ENCODE results near the gene PTPN3. TPM values are rescaled to one million over a fixed set of nuclear protein-coding genes. Genes with fewer than 3 reads are reported as not detected.

PTPN3 gene
- total and polyA plus RNA-seq, 2 donors (not counting 1 experiment from before 2014, with no cell fraction given), result not detected

DNA sequence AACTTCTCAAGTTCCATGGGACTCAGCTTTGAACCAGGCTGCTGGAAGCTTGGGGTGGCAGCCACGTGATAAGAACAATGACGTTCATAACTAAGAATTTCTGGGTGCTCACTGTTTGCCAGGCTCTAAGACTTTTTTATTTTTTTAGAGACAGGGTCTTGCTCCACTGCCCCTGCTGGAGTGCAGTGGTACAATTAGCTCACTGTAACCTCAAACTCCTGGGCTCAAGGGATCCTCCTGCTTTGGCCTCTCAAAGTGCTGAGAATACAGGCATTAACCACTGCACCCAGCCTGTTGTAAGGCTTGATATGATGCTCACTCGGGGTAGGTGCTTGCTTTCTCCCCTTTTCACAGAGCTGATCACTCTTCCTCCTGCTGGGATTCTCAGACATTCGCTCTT is 38.7 kb downstream of the PTPN3 start:
- H3K27me3 Mint-ChIP-seq, result peaks cover 41% of the 10 kb centered on the region
- no peak overlapping the region for H2AFZ ChIP-seq (ENCODE audit: insufficient read depth, low read depth, low read length, poor library complexity, severe bottlenecking)
- H3K4me3 ChIP-seq (ENCODE audit: control extremely low read depth in 1 of 5, extremely low read depth in 1 of 5, insufficient read depth in 1 of 5, low read depth in 2 of 5, low read length in 4 of 5), result no peak overlapping the region
- H3K9me3 ChIP-seq (ENCODE audit: control extremely low read depth in 1 of 3, control insufficient read depth in 2 of 3, insufficient read depth in 1 of 3, low read length in 2 of 3), result no peaks in the 10 kb centered on the region
- no peak overlapping the region for H3K4me3 Mint-ChIP-seq
- no peaks in the 10 kb centered on the region for H3K4me1 ChIP-seq (ENCODE audit: control insufficient read depth in 2 of 2, insufficient read depth in 2 of 2, low read length in 2 of 2)
- no peaks in the 10 kb centered on the region for H3K9me3 Mint-ChIP-seq (ENCODE audit: insufficient read depth)
- CTCF ChIA-PET, result interaction anchor here (1.9 kb wide), 1 partner anchor 10 kb away, joined by 6 read pairs; no protein-coding TSS in a partner anchor
- H3K4me1 Mint-ChIP-seq, result no peaks in the 10 kb centered on the region
- DNase-seq (no peak), ATAC-seq (ENCODE audit: low read depth) (no peak)
- no peak overlapping the region for H3K4me2 ChIP-seq (replicated peaks; ENCODE audit: low read depth, low read length, poor library complexity, severe bottlenecking)
- no peaks in the 10 kb centered on the region for H4K20me1 ChIP-seq (ENCODE audit: control insufficient read depth, insufficient read depth, low read length, poor library complexity, severe bottlenecking)
- WGBS (ENCODE audit: insufficient coverage), result 75% methylated on average over 4 of the region's 4 CpGs
- no peak overlapping the region for H3K27ac Mint-ChIP-seq
- H3K27ac ChIP-seq (ENCODE audit: low read length in 2 of 2), result no peak overlapping the region
- POLR2A ChIA-PET, result no interaction called here
- intact Hi-C loops (cut with micrococcal nuclease), result no loop called here
- H3K79me2 ChIP-seq (ENCODE audit: control insufficient read depth, insufficient read depth, low read length), result no peaks in the 10 kb centered on the region
- H3K27me3 ChIP-seq (replicated peaks in 1 of 4; ENCODE audit: control extremely low read depth in 1 of 4, control insufficient read depth in 3 of 4, insufficient read depth in 4 of 4, low read length in 3 of 4), result peaks cover 0 to 6% (median 5%) of the 10 kb centered on the region in 4 experiments
- H3K9ac ChIP-seq (ENCODE audit: low read length), result no peak overlapping the region
- TF ChIP-seq, protein P1, sequence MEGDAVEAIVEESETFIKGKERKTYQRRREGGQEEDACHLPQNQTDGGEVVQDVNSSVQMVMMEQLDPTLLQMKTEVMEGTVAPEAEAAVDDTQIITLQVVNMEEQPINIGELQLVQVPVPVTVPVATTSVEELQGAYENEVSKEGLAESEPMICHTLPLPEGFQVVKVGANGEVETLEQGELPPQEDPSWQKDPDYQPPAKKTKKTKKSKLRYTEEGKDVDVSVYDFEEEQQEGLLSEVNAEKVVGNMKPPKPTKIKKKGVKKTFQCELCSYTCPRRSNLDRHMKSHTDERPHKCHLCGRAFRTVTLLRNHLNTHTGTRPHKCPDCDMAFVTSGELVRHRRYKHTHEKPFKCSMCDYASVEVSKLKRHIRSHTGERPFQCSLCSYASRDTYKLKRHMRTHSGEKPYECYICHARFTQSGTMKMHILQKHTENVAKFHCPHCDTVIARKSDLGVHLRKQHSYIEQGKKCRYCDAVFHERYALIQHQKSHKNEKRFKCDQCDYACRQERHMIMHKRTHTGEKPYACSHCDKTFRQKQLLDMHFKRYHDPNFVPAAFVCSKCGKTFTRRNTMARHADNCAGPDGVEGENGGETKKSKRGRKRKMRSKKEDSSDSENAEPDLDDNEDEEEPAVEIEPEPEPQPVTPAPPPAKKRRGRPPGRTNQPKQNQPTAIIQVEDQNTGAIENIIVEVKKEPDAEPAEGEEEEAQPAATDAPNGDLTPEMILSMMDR (IDR thresholded peaks at IDR 0.05), result no peak
- TF ChIP-seq EZH2 (IDR thresholded peaks at IDR 0.05; ENCODE audit: borderline replicate concordance, insufficient read depth, low read depth, low read length, poor library complexity, severe bottlenecking), result no peak
- no peaks in the 10 kb centered on the region for H3K36me3 ChIP-seq (replicated peaks in 1 of 2; ENCODE audit: control extremely low read depth in 1 of 2, control insufficient read depth in 1 of 2, extremely low read depth in 1 of 2, insufficient read depth in 2 of 2, low read length in 1 of 2)

GRCh38 chr9:109458453-109459211 is 39.5 kb downstream of the PTPN3 start:
- no peaks in the 10 kb centered on the region for H3K9me3 Mint-ChIP-seq (ENCODE audit: insufficient read depth)
- Histone ChIP-seq H3K9me3 (ENCODE audit: control extremely low read depth in 1 of 3, control insufficient read depth in 2 of 3, insufficient read depth in 1 of 3, low read length in 2 of 3) (no peaks in the 10 kb centered on the region), H3K36me3 (replicated peaks in 1 of 2; ENCODE audit: control extremely low read depth in 1 of 2, control insufficient read depth in 1 of 2, extremely low read depth in 1 of 2, insufficient read depth in 2 of 2, low read length in 1 of 2) (no peaks in the 10 kb centered on the region), H2AFZ (ENCODE audit: insufficient read depth, low read depth, low read length, poor library complexity, severe bottlenecking) (no peak overlapping the region), H3K4me1 (ENCODE audit: control insufficient read depth in 2 of 2, insufficient read depth in 2 of 2, low read length in 2 of 2) (no peaks in the 10 kb centered on the region), H3K27ac (ENCODE audit: low read length in 2 of 2) (no peak overlapping the region), H3K4me2 (replicated peaks; ENCODE audit: low read depth, low read length, poor library complexity, severe bottlenecking) (no peak overlapping the region), H3K4me3 (ENCODE audit: control extremely low read depth in 1 of 5, extremely low read depth in 1 of 5, insufficient read depth in 1 of 5, low read depth in 2 of 5, low read length in 4 of 5) (no peak overlapping the region), H3K27me3 (replicated peaks in 1 of 4; ENCODE audit: control extremely low read depth in 1 of 4, control insufficient read depth in 3 of 4, insufficient read depth in 4 of 4, low read length in 3 of 4) (peaks cover 0 to 6% (median 2%) of the 10 kb centered on the region in 4 experiments), H3K9ac (ENCODE audit: low read length) (no peak overlapping the region), H4K20me1 (ENCODE audit: control insufficient read depth, insufficient read depth, low read length, poor library complexity, severe bottlenecking) (no peaks in the 10 kb centered on the region), H3K79me2 (ENCODE audit: control insufficient read depth, insufficient read depth, low read length) (no peaks in the 10 kb centered on the region)
- 74% methylated on average over 5 of the region's 8 CpGs for WGBS (ENCODE audit: insufficient coverage)
- intact Hi-C loops (cut with micrococcal nuclease), result no loop called here
- ChIA-PET CTCF (interaction anchor here (1.4 kb wide), 1 partner anchor 9 kb away, joined by 3 read pairs; no protein-coding TSS in a partner anchor), POLR2A (no interaction called here)
- peaks cover 39% of the 10 kb centered on the region for H3K27me3 Mint-ChIP-seq
- ATAC-seq (ENCODE audit: low read depth) (no peak), DNase-seq (no peak)
- H3K4me3 Mint-ChIP-seq, result no peak overlapping the region
- no peak overlapping the region for H3K27ac Mint-ChIP-seq
- TF ChIP-seq, protein P1 (IDR thresholded peaks at IDR 0.05), result no peak
- TF ChIP-seq EZH2 (IDR thresholded peaks at IDR 0.05; ENCODE audit: borderline replicate concordance, insufficient read depth, low read depth, low read length, poor library complexity, severe bottlenecking), result no peak
- no peaks in the 10 kb centered on the region for H3K4me1 Mint-ChIP-seq

Data from B cell (primary cell).